GM18498 (cell line): ENCODE results near the gene MUC20.
"Not testable (repeated sequence)": the region's sequence is repeated elsewhere in the genome, so short reads cannot be mapped to it uniquely, and the experiment has no call there.

Experiments used
- ATAC-seq: cut with Tn5 transposase; IDR thresholded peaks from one replicate; pipeline ENCODE4 v1.9.1; 2021; ENCODE audit warnings: mild to moderate bottlenecking, moderate library complexity; ENCODE audit not compliant: unreplicated experiment

Gene MUC20

DNA sequence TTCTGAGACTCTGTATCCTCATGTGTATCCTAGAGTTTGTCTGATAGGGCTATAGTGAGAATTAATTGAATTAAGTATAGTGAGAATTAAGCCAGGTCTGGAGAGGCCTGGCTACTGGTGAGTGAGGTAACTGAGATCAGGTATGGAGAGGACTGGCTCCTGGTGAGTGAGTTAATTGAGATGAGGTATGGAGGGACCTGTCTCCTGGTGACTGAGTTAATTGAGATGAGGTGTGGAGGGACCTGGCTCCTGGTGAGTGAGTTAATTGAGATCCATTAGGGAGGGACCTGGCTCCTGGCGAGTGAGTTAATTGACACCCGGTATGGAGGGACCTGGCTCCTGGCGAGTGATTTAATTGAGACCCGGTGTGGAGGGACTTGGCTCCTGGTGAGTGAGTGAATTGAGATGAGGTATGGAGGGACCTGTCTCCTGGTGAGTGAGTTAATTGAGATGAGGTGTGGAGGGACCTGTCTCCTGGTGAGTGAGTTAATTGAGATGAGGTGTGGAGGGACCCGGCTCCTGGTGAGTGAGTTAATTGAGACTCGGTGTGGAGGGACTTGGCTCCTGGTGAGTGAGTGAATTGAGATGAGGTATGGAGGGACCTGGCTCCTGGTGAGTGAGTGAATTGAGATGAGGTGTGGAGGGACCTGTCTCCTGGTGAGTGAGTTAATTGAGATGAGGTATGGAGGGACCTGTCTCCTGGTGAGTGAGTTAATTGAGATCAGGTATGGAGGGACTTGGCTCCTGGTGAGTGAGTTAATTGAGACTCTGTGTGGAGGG lies 10.5 kb upstream of the MUC20 start:
- not testable (repeated sequence) for ATAC-seq

DNA sequence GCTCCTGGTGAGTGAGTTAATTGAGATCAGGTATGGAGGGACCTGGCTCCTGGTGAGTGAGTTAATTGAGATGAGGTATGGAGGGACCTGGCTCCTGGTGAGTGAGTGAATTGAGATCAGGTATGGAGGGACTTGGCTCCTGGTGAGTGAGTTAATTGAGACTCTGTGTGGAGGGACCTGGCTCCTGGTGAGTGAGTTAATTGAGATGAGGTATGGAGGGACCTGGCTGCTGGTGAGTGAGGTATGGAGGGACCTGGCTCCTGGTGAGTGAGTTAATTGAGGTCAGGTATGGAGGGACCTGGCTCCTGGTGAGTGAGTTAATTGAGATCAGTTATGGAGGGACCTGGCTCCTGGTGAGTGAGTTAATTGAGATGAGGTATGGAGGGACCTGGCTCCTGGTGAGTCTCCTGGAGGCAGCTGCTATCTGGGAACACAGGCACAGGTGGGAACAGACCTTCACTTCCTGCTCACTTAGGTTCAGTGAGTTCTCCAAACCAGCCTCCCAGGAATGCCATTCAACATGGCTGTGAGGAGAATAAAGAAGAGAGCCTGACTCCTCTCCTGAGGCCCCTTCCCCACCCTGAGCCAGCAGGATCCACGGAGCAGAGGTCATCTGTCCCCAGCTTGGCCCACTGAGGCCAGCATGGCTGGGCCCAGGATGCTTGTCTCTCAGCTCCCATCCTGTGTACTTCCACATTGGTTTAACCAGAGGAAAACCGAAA lies 9.5 kb upstream of the MUC20 start:
- ATAC-seq = not testable (repeated sequence)

DNA sequence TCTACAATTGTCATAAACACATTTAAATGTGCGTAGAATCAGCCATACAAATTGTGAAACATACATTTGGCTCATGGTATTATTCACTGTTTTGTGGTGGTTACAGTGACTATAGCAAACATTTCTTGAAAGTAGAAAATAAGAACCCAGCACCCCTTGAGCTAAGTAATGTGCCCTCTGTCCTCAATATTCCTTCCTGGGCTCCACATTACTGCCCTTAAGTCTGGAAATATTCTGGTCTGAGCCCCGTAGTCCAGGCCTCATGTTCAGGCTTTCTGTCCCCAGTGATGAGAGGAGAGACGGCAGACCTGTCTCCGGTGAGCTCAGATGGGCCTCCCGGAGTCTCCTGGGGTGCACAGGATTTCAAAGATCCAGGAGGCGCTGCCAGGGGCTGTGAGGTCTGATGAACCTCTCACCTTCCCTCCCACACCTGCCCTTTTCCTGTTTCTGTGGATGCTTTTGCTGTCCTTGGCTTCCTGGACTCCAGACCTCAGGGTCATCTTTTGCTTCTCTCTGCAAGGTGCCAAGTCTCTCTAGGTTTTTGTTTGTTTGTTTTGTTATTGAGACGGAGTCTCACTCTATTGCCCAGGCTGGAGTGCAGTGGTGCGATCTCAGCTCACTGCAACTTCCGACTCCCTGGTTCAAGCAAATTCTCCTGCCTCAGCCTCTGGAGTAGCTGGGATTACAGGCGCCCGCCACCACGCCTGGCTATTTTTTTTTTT lies 8.8 kb upstream of the MUC20 start:
- no peak for ATAC-seq

DNA sequence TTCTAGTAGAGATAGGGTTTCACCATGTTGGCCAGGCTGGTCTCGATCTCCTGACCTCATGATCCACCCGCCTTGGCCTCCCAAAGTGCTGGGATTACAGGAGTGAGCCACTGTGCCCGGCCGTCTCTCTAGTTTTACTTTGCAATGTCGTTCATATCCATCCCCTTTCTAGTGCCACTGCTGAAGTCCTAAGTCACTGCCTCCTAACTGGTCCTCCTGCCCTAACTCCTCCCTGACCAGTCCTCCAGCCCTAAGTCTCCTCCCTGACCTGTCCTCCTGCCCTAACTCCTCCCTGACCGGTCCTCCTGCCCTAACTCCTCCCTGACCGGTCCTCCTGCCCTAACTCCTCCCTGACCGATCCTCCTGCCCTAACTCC lies 8.3 kb upstream of the MUC20 start:
- ATAC-seq = not testable (repeated sequence)

DNA sequence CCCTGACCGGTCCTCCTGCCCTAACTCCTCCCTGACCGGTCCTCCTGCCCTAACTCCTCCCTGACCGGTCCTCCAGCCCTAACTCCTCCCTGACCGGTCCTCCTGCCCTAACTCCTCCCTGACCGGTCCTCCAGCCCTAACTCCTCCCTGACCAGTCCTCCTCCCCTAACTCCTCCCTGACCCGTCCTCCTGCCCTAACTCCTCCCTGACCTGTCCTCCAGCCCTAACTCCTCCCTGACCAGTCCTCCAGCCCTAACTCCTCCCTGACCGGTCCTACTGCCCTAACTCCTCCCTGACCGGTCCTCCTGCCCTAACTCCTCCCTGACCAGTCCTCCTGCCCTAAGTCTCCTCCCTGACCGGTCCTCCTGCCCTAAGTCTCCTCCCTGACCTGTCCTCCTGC lies 7.6 kb upstream of the MUC20 start:
- not testable (repeated sequence) for ATAC-seq

DNA sequence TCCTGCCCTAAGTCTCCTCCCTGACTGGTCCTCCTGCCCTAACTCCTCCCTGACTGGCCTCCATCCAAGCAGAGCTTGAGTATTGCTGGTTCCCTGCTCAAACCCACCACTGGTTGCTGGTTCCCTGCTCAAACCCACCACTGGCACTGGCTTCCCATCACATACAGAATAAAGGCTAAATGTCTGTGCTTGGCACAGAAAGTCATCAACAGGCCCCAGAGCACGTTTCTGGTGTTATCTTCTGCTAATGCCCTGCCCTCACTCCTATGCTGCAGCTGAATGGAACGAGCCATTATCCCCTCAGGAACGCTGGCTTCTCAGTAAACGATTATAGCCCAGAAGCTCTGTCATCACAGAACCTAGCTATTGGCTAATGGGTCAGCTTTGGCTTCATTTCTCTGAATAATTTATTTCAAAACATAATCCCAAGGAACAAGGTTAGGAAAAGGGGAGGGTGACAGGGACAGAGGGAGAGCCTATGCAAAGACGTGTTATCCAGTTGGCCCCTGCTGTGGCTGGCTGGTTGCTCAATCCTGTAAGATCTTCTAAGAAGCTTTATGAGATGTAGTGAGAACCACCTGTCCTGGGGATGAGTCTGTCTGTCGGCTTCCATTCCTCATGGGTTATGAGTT lies 6.3 kb upstream of the MUC20 start:
- no peak for ATAC-seq

DNA sequence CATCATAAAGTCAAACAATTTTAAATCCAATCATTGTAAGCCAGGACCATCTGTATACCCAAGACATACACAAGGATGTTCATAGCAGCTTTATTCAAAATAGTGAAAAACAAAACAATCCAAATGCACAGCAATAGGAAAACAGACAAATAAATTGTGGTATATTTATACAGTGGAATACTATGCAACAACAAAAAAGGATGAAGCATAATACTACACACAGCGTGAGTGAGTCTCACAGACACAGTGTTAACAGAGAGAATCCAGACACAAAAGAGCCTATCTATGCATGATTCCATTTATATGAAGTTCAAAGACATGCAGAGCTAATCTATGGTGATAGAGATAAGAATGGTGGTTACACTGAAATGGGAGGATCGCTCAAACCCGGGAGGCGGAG lies 5.6 kb upstream of the MUC20 start:
- ATAC-seq = no peak

DNA sequence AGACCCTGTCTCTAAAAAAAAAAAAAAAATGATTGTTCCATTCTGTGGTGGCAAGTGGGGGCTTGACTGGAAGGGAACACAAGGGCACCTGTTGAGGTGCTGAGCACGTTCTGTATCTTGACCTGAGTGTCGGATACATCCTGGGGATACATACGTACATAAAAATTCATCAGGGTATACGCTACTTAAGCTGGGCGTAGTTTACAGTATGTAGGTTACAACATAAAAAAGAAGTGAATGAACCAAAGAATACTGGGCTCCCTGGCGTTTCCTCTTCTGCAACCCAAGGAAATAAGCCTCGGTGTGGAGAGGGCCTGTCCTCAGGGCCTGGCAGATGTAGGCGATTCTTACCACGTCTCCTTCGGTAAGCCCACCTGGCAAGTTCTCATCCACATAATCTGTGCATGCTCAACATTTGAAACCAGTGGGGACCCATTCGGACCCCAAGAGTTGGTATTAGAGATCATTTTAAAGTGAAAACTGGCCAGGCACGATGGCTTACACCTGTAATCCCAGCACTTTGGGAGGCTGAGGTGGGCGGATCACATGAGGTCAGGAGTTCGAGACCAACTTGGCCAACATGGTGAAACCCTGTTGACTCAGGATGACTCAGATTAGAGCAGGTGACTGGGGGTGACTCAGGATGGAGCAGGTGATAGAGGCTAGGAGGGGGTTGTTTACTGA lies 5.1 kb upstream of the MUC20 start:
- no peak for ATAC-seq

DNA sequence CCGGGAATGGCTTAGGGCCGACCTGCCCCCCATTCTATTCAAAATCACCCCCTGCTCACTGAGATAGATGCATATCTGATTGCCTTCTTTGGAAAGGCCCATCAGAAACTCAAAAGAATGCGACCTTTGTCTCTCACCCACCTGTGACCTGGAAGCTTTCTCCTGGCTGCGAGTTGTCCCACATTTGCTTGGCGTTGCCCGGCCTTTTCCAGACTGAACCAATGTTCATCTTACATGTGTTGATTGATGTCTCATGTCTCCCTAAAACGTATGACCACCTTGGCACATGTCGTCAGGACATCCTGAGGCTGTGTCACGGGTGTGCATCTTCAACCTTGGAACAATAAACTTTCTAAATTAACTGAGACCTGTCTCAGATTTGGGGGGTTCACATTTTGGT lies 3.4 kb upstream of the MUC20 start:
- ATAC-seq = no peak

DNA sequence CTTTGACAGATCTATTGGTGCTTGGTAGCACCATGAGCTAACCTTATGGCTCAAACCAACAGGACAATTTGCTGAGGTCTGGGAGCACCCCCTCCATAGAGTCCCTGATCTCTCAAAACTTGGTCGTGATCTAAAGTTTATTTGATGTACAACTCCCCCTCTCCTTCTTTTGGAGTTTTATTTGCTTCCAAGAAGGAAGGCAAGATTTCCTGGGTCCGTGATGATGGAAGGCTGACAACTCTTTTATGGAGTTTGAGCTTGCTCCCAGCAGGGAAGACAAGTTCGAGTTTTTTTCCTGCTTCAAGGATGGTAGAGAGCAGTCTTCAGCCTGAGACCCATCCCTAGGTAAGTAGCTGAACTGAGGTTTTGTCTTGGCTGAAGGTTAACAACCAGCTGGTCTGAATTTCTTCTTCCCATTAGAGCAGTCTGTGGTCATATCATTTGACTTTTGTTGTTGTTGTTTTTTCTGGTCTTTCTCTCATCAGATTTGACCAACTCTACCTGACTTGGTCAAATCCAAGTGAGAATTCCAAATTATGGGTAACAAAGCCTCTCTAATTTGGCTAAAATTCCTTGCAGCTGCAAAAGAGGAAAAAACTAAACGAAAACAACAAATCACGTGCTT lies 2.8 kb upstream of the MUC20 start:
- ATAC-seq = no peak

DNA sequence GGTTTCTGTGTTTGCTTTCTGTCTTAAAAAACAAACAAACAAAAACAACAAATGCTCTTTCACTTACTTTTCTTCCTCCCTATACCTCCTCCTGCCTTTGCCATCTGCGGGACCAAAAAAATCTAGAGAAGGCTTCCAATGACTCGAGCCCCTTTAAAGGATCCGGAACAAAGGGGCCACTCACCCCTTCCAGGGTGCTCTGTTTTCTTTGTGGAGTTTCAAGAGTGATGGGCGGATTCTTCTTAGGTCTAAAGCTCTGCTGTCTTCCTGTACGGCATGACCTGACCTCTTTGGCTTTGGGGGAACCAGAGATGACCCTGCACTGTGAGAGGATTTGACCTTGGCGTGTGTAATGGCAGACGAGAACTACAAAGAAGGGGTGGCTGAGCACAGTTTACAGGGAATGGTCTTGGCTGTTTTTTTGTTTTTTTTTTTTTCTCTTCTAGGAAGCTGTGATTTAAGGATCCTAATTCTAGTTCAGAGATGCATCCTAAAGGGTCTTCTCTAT lies 2.2 kb upstream of the MUC20 start:
- ATAC-seq = no peak

DNA sequence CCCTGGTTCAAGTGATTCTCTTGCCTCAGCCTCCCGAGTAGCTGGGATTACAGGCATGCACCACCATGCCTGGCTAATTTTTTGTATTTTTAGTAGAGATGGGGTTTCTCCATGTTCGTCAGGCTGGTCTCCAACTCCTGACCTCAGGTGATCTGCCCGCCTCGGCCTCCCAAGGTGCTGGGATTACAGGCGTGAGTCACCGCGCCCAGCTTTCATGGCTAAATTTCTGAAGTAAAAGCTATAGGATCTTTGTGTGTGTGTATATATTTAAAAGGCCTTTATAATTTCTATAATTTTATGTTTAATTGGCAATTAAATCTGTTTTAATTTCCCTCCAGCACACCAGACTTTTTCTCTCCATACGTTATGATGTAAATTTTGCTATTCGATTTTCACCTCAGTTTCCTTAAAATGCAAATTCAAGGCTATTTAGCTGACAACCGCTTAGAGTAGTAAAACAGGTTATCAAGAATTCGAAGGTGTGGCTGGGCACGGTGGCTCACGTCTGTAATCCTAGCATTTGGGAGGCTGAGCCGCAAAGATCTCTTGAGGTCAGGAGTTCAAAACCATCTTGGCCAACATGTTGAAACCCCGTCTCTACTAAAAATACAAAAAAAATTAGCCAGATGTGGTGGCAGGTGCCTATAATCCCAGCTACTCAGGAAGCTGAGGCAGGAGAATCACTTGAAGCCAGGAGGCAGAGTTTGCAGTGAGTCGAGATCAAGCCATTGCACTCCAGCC lies 1.1 kb upstream of the MUC20 start:
- not testable (repeated sequence) for ATAC-seq

DNA sequence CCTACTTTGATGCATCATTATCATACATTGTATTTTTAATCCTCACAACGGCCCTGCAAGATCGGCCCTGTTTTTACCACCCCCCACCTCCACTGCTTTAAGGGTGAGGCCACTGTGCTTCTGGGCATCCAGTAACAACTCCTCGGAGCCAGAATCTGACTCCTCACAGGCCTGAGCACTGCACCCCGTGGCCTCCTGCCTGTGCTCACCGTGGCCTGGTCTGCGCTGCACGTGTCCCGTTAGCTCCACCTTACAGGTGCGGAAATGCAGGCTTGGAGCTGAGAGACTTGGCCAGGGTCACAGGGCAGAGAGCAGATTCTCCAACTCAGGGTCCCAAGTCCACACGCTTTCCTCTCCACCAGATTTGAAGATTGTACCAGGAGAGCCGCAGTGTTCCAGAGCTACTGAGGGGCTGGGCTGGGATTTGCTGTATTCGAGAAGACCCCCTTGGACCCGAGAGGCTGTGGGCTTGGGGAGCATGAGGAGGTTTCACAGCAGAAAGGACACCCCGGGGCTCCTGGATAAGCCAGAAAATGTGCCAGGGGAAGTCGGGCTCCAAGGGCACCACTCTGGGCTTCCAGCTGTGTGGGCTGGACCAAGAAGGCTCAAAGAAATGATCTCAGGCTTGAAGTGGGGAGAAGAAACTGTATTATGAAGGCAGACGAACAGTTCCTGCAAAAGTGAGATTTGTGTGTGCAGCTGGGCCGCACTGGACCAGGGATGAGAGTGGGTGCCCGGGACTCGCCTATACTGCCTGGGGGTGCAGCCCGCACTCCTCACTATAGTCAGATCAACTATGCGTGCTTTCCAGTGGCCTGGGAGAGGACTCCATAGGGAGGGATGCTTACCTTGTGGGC lies 1.6 kb downstream of the MUC20 start:
- ATAC-seq = not testable (repeated sequence)

DNA sequence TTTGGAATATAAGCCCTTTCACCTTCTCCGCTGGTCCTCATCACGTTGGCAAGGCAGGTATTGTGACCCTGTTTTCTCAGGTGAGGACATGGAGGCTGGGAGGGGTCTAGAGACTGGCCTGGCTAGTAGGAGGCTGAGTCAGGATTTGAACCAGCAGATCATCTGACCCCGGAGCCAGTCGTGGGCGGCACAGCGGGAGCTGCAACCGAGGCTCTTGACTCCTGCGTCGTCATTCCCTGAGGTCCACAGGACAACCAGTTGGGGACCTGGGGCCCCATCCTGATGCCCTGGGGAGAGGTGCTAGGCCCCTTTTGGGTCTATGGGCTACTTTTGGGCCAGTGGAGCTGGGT lies 2.2 kb downstream of the MUC20 start:
- not testable (repeated sequence) for ATAC-seq

DNA sequence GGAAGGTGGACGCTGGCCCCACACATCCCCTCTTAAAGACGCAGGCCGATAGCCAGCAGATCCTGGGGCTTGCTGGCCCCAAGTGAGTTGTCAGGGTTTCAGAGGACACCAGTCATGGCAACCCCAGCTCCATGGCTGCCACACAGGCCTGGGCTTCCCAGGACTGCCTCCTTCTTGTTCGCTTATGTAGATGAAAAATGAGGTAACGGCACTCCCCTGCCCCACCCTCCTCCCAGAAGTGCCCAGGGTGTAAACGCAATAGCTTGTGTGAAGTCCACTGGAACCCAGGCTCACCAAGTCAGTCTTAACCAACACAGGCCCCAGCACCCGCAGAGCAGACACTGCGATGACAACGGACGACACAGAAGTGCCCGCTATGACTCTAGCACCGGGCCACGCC lies 3.6 kb downstream of the MUC20 start:
- ATAC-seq = not testable (repeated sequence)

DNA sequence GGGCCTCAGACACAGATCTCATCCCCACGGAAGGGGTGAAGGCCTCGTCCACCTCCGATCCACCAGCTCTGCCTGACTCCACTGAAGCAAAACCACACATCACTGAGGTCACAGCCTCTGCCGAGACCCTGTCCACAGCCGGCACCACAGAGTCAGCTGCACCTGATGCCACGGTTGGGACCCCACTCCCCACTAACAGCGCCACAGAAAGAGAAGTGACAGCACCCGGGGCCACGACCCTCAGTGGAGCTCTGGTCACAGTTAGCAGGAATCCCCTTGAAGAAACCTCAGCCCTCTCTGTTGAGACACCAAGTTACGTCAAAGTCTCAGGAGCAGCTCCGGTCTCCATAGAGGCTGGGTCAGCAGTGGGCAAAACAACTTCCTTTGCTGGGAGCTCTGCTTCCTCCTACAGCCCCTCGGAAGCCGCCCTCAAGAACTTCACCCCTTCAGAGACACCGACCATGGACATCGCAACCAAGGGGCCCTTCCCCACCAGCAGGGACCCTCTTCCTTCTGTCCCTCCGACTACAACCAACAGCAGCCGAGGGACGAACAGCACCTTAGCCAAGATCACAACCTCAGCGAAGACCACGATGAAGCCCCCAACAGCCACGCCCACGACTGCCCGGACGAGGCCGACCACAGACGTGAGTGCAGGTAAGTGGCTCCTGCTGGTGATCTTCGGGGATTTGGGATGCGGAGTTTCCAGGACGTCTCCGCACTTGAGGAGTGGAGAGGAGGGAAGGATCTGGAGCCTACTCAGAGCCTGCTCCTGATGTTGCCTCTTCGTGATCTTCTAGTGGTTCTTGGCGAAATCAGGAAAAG lies 5.3 kb downstream of the MUC20 start:
- not testable (repeated sequence) for ATAC-seq

DNA sequence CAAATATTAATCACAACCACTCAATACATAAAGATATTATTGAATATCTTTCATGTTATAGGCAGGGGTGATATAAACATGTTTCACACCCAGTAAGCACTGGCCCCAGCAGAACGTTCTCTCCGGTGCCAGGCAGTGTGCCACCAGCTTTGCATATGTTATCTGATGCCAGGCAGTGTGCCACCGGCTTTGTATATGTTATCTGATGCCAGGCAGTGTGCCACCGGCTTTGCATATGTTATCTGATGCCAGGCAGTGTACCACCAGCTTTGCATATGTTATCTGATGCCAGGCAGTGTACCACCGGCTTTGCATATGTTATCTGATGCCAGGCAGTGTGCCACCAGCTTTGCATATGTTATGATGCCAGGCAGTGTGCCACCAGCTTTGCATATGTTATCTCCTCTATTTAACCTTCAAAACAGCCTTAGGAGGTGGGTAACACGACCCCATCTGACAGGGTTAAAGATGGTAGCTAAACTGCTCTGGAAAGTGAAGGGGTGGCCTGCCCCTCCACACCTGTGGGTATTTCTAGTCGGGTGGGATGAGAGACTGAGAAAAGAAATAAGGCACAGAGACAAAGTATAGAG lies 6.9 kb downstream of the MUC20 start:
- ATAC-seq = no peak
